H1 (cell line): ENCODE data around the gene STAMBPL1. TPM values are rescaled to one million over a fixed set of nuclear protein-coding genes. Genes with fewer than 3 reads are reported as not detected.
A peak's percentile ranks its signal among the peaks of the same experiment; 100 is the strongest.

Experiments
- CTCF ChIA-PET: fragments of 300-600 bp; sonication (Branson Sonifier 250); formaldehyde crosslinking; loops from one replicate; lab custom pipeline; 2021; ENCODE audit not compliant: partially characterized antibody; lab: Charles Lee
- POLR2A ChIA-PET: fragments of 300-600 bp; sonication (Branson Sonifier 250); formaldehyde crosslinking; loops from one replicate; lab custom pipeline; 2021; ENCODE audit warnings: inconsistent platforms; ENCODE audit not compliant: partially characterized antibody; lab: Charles Lee
- DNase-seq, 2 experiments: peaks; one replicate each; pipeline versions ENCODE4 v3.0.0 to v3.0.0-alpha.2; 2010 to 2022; ENCODE audit warnings: low spot score in 2 of 2, low read depth in 1 of 2, mixed read lengths in 1 of 2
- FAIRE-seq: peaks from 2 replicates; lab custom pipeline; 2011; peaks lifted over from hg19 to GRCh38; lab: Jason Lieb, UNC
- H2AFZ ChIP-seq: 2 replicates; pipeline ENCODE4 v1.8.1; 2012; ENCODE audit warnings: low read length, inconsistent platforms
- H2AK5ac ChIP-seq: 2 replicates; pipeline ENCODE4 v1.6.1; 2013; ENCODE audit warnings: low read depth, low read length
- H2BK120ac ChIP-seq: replicated peaks from 2 replicates; pipeline ENCODE3; 2013; ENCODE audit warnings: low read depth, low read length, inconsistent platforms
- H2BK12ac ChIP-seq: 2 replicates; pipeline ENCODE4 v1.6.1; 2013; ENCODE audit warnings: low read depth, low read length
- H2BK15ac ChIP-seq: 2 replicates; pipeline ENCODE4 v1.6.1; 2013; ENCODE audit warnings: low read length
- H2BK20ac ChIP-seq: 2 replicates; pipeline ENCODE4 v1.6.1; 2013; ENCODE audit warnings: low read length
- H2BK5ac ChIP-seq: 2 replicates; pipeline ENCODE4 v1.6.1; 2013; ENCODE audit warnings: low read depth, low read length
- H3K14ac ChIP-seq: 2 replicates; pipeline ENCODE4 v1.6.1; 2013; ENCODE audit warnings: inconsistent platforms; ENCODE audit not compliant: insufficient read length
- H3K18ac ChIP-seq: 2 replicates; pipeline ENCODE4 v1.6.1; 2013; ENCODE audit warnings: low read length; ENCODE audit errors: extremely low read depth
- H3K23ac ChIP-seq: 2 replicates; pipeline ENCODE4 v1.6.1; 2013; ENCODE audit warnings: inconsistent platforms; ENCODE audit not compliant: insufficient read length
- H3K23me2 ChIP-seq: 2 replicates; pipeline ENCODE4 v1.6.1; 2013; ENCODE audit warnings: low read depth, low read length
- H3K27ac ChIP-seq: 2 replicates; pipeline ENCODE4 v1.6.1; 2011; ENCODE audit warnings: low read depth, low read length, inconsistent platforms
- H3K27me3 ChIP-seq, 4 experiments: replicated peaks in 1 of 4; 1 replicate in 1 of 4; 2 replicates in 3 of 4; pipeline versions ENCODE4 v1.6.1 to v1.8.1; 2011 to 2013; ENCODE audit warnings: low read length in 3 of 4, mild to moderate bottlenecking in 3 of 4, inconsistent platforms in 2 of 4, mixed read lengths in 2 of 4, moderate library complexity in 1 of 4; ENCODE audit not compliant: control insufficient read depth in 3 of 4, insufficient read depth in 3 of 4; ENCODE audit errors: extremely low read depth in 1 of 4
- H3K36me3 ChIP-seq, 4 experiments: 2 replicates each; pipeline versions ENCODE4 v1.6.1 to v1.8.1; 2011 to 2013; ENCODE audit warnings: mild to moderate bottlenecking in 4 of 4, low read length in 3 of 4, moderate library complexity in 2 of 4, control low read depth in 1 of 4, inconsistent platforms in 1 of 4; ENCODE audit not compliant: insufficient read depth in 4 of 4, control insufficient read depth in 2 of 4
- H3K4ac ChIP-seq: replicated peaks from 2 replicates; pipeline ENCODE3; 2013; ENCODE audit warnings: low read length, low read depth, mixed read lengths, inconsistent platforms; ENCODE audit not compliant: insufficient read length
- H3K4me1 ChIP-seq, 4 experiments: replicated peaks in 1 of 4; 1 replicate in 1 of 4; 2 replicates in 3 of 4; pipeline versions ENCODE4 v1.6.1 to v1.8.1; 2011 to 2013; ENCODE audit warnings: low read length in 3 of 4, inconsistent platforms in 2 of 4, mixed read lengths in 1 of 4; ENCODE audit not compliant: insufficient read depth in 4 of 4, control insufficient read depth in 3 of 4
- H3K4me2 ChIP-seq, 2 experiments: 2 replicates each; pipeline versions ENCODE4 v1.6.1 to v1.8.1; 2011 to 2013; ENCODE audit warnings: low read depth in 2 of 2, low read length in 2 of 2, control low read depth in 1 of 2, inconsistent platforms in 1 of 2, mild to moderate bottlenecking in 1 of 2; ENCODE audit not compliant: insufficient read depth in 1 of 2
- H3K4me3 ChIP-seq, 4 experiments: fragments of 200-600, 300-600 bp in 1 of 4; sonication (generic), shearing (Covaris generic), sonication (Bioruptor Twin) in 1 of 4; 2 replicates each; pipeline versions ENCODE4 v1.5.1 to v1.8.1; 2011 to 2016; ENCODE audit warnings: low read length in 4 of 4, low read depth in 3 of 4, control low read depth in 2 of 4, inconsistent platforms in 2 of 4, mild to moderate bottlenecking in 2 of 4, mixed read lengths in 1 of 4, moderate library complexity in 1 of 4; ENCODE audit not compliant: insufficient read depth in 2 of 4; ENCODE audit errors: extremely low read depth in 1 of 4
- H3K56ac ChIP-seq: replicated peaks from 2 replicates; pipeline ENCODE3; 2013; ENCODE audit warnings: low read depth, mild to moderate bottlenecking, mixed read lengths, low read length, inconsistent platforms; ENCODE audit not compliant: insufficient read length
- H3K79me1 ChIP-seq: 2 replicates; pipeline ENCODE4 v1.6.1; 2013; ENCODE audit warnings: low read depth, low read length, control low read depth
- H3K79me2 ChIP-seq, 2 experiments: 2 replicates each; pipeline versions ENCODE4 v1.6.1 to v1.8.1; 2012 to 2013; ENCODE audit warnings: low read length in 2 of 2, mild to moderate bottlenecking in 2 of 2, inconsistent platforms in 1 of 2; ENCODE audit not compliant: insufficient read depth in 2 of 2, control insufficient read depth in 1 of 2
- H3K9ac ChIP-seq, 4 experiments: replicated peaks in 1 of 4; 1 replicate in 1 of 4; 2 replicates in 3 of 4; pipeline versions ENCODE4 v1.6.1 to v1.8.1; 2011 to 2013; ENCODE audit warnings: low read depth in 3 of 4, low read length in 3 of 4, control low read depth in 2 of 4, mild to moderate bottlenecking in 2 of 4, moderate library complexity in 2 of 4, inconsistent platforms in 1 of 4; ENCODE audit errors: extremely low read depth in 1 of 4
- H3K9me3 ChIP-seq, 2 experiments: 2 replicates each; pipeline versions ENCODE4 v1.6.1 to v1.8.1; 2012 to 2013; ENCODE audit warnings: mild to moderate bottlenecking in 2 of 2, moderate library complexity in 2 of 2, control low read depth in 1 of 2, inconsistent platforms in 1 of 2, low read depth in 1 of 2, low read length in 1 of 2, mixed read lengths in 1 of 2; ENCODE audit not compliant: insufficient read depth in 2 of 2
- H4K20me1 ChIP-seq, 2 experiments: replicated peaks in 1 of 2; 2 replicates each; pipeline versions ENCODE3 to v1.8.1; 2011 to 2013; ENCODE audit warnings: inconsistent platforms in 2 of 2, low read length in 2 of 2, mild to moderate bottlenecking in 1 of 2; ENCODE audit not compliant: insufficient read depth in 2 of 2, control insufficient read depth in 1 of 2
- H4K5ac ChIP-seq: 2 replicates; pipeline ENCODE4 v1.6.1; 2013; ENCODE audit warnings: low read length, low read depth, mixed read lengths, inconsistent platforms; ENCODE audit not compliant: insufficient read length
- H4K8ac ChIP-seq: 2 replicates; pipeline ENCODE4 v1.8.0; 2013; ENCODE audit warnings: mild to moderate bottlenecking, moderate library complexity, low read length, inconsistent platforms; ENCODE audit not compliant: insufficient read depth; ENCODE audit errors: extremely low read depth
- H4K91ac ChIP-seq: replicated peaks from 2 replicates; pipeline ENCODE3; 2013; ENCODE audit warnings: low read length, mixed read lengths, inconsistent platforms; ENCODE audit not compliant: insufficient read length
- EGR1 ChIP-seq: IDR thresholded peaks from 2 replicates; pipeline ENCODE4 v1.6.1; 2011; ENCODE audit warnings: low read depth, low read length, borderline replicate concordance
- RNF2 ChIP-seq: fragments of 200-900, 300-1000 bp; sonication (generic); IDR thresholded peaks from 2 replicates; pipeline ENCODE4 v1.7.1; 2016; ENCODE audit warnings: borderline replicate concordance, low read depth, mild to moderate bottlenecking, antibody characterized with exemption, low read length; ENCODE audit not compliant: poor library complexity, severe bottlenecking; ENCODE audit errors: missing control alignments
- WGBS, 2 experiments: shearing (Covaris generic) in 1 of 2; methylation state at CpG; one replicate each; pipeline versions ENCODE4 v1.1.6 to v1.1.7; 2013 to 2015; ENCODE audit warnings: low lambda C conversion rate in 2 of 2, mixed read lengths in 2 of 2, inconsistent platforms in 1 of 2, low coverage in 1 of 2, missing lambda C conversion rate in 1 of 2; ENCODE audit not compliant: insufficient replicate concordance in 2 of 2, insufficient coverage in 1 of 2, insufficient read length in 1 of 2; ENCODE audit errors: extremely low coverage in 1 of 2, missing lambda C conversion rate in 1 of 2; 5-methylcytosine and 5-hydroxymethylcytosine counted together
- long read RNA-seq, 2 experiments: library from RNA in 1 of 2; library from capped mRNA in 1 of 2; stranded (forward); transcript quantifications; one replicate each; pipeline ENCODE4 v2.0.0, GENCODE V29; 2021; ENCODE audit warnings: inconsistent platforms in 1 of 2
- polyA minus RNA-seq, 3 experiments: library from RNA; depleted of rRNA, polyadenylated mRNA; stranded (reverse); fragments of >200 nt; gene quantifications; 1 replicate in 2 of 3; 2 replicates in 1 of 3; pipeline ENCODE4 v1.2.3, GENCODE V29; 2011
- polyA plus RNA-seq, 7 experiments: library from polyadenylated mRNA; depleted of rRNA in 3 of 7; stranded (reverse) in 5 of 7; unstranded in 2 of 7; fragments of >200 nt in 5 of 7; fragments of 200-250 nt in 2 of 7; gene quantifications; 1 replicate in 5 of 7; 2 replicates in 1 of 7; 4 replicates in 1 of 7; pipeline versions ENCODE4 v1.2.1 to v1.2.3, GENCODE V29; 2011 to 2013; ENCODE audit warnings: missing spikeins in 2 of 7, mixed read lengths in 2 of 7
- total RNA-seq: library from RNA; stranded (reverse); fragmentation: NEBNext Ultra II Directional; extraction: Animal tissue kit (Norgen Biotek cat#: 25700); gene quantifications from 2 replicates; pipeline ENCODE4 v1.2.1, GENCODE V29; 2021

The STAMBPL1 gene
- 5.5 and 6.5 TPM in 2 replicates for total RNA-seq
- 5.5 and 8.1 TPM in 2 replicates for polyA plus RNA-seq (2011; rRNA removed)
- polyA plus RNA-seq (2011; cell fraction: cytosol; rRNA removed) = 5.9 TPM
- polyA plus RNA-seq (2011; cell fraction: nucleus; rRNA removed) = 2.7 TPM
- 3.3 to 4.3 TPM (median 3.3 TPM) in 4 replicates for polyA plus RNA-seq (2012, experiment 1 of 2)
- polyA plus RNA-seq (2012, experiment 2 of 2) = 0.67 TPM
- polyA plus RNA-seq (2013, experiment 1 of 2) = 2.8 TPM
- 2.9 TPM for polyA plus RNA-seq (2013, experiment 2 of 2)
- 3.9 and 4.9 TPM in 2 replicates for polyA minus RNA-seq (2011; rRNA and poly(A)+ RNA removed)
- polyA minus RNA-seq (2011; cell fraction: cytosol; rRNA and poly(A)+ RNA removed) = 3.2 TPM
- 11.7 TPM for polyA minus RNA-seq (2011; cell fraction: nucleus; rRNA and poly(A)+ RNA removed)
- long read RNA-seq, experiment 1, partial matches to known transcripts = 2 of 4 reads
- long read RNA-seq, experiment 1, other reads (novel, unspliced or antisense) = 0 of 4 reads
- long read RNA-seq, experiment 2, partial matches to known transcripts = 0 of 2 reads
- long read RNA-seq, experiment 2, other reads (novel, unspliced or antisense) = 1 of 2 reads

DNA sequence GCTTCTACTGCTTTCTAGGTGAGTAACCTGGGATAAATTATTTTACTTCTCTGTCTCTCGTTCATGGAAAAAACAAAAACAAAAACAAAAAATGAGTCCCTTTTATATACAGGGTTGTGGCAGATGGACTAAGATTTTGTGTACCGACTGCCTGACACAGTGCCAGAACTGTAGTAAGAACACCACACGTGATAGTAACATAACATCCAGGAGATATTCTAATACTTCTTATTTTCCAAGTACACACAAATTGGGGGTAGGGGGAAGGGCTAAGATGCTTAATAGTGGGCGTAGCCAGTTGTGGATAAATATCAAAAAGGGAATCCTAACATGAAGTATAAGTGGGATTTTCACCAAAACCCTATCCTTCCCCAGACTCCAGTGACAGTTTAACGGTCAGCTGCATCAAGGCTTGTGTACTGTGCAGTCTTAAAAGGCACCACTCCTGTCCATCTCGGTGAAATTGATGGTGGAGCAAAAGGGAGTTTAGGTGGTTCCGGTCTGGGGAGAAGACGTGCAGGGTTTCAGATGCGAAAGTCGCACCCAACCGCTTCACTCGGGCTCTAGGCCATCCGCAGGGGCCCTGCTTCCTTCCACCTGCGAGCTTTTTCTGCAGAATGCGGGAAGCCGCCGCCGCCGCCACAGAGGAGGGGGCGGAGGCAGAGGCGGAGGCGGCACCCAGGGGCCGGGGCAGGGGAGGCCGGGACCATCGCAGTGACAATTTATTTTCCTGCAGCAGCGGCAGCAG lies at the start of gene STAMBPL1:
Gene STAMBPL1, plus strand, starts transcription at position 712 of the 748 bp plus-strand sequence. CDS start 21,464 bp downstream, outside the sequence.
- no peak for TF ChIP-seq RNF2
- peak; percentile 44; the same call in 1 of the 2 replicates for TF ChIP-seq EGR1
- Histone ChIP-seq H2AFZ (peak within 1 kb of the TSS; percentile 96), H4K5ac (peak within 1 kb of the TSS; percentile 73), H3K27me3 (peaks cover 0 to 3% (median 1%) of the 10 kb centered on the region in 4 experiments; a peak in 1 of 7 replicates), H3K9me3 (no peaks in the 10 kb centered on the region), H3K27ac (peak within 1 kb of the TSS; percentile 69), H4K91ac (peak within 1 kb of the TSS; percentile 52), H2BK12ac (0 out of 2 replicates have a peak within 1 kb of the TSS, but pooled peaks have one; percentile 14), H2BK120ac (no peak within 1 kb of the TSS), H4K8ac (peak within 1 kb of the TSS; percentile 94), H3K79me2 (no peaks in the 10 kb centered on the region), H2BK20ac (peak within 1 kb of the TSS; percentile 9; the same call in 1 of the 2 replicates), H3K56ac (peak within 1 kb of the TSS; percentile 42), H2BK15ac (peak within 1 kb of the TSS; percentile 31; the same call in 1 of the 2 replicates), H3K14ac (no peak within 1 kb of the TSS), H3K4me3 (peak within 1 kb of the TSS; percentile 70 to 81 (median 77)), H3K9ac (peak within 1 kb of the TSS; percentile 68 to 88 (median 78)), H4K20me1 (no peaks in the 10 kb centered on the region), H2BK5ac (peak within 1 kb of the TSS; percentile 80; the same call in 1 of the 2 replicates), H2AK5ac (no peak within 1 kb of the TSS), H3K79me1 (no peaks in the 10 kb centered on the region), H3K4me2 (peak within 1 kb of the TSS; percentile 89 to 92), H3K18ac (peak within 1 kb of the TSS; percentile 75), H3K23ac (no peak within 1 kb of the TSS), H3K4ac (no peak within 1 kb of the TSS), H3K4me1 (peaks cover 0 to 6% (median 2%) of the 10 kb centered on the region in 4 experiments; a peak in 3 of 7 replicates), H3K36me3 (no peaks in the 10 kb centered on the region), H3K23me2 (peaks cover 10% of the 10 kb centered on the region; the same call in 1 of the 2 replicates)
- DNase-seq = no peak
- 15% methylated on average over 26 of the region's 26 CpGs; no CpG with 5 or more reads in 1 of the 2 experiments for WGBS, 2 experiments
- ChIA-PET CTCF (interaction anchor here (0.9 to 2.0 kb wide), 7 partner anchors 15 to 327 kb away, joined by 3 to 10 read pairs (median 4); partner anchors contain the start of gene CH25H), POLR2A (interaction anchor here (0.7 to 2.0 kb wide), 5 partner anchors 10 to 822 kb away, joined by 3 to 10 read pairs (median 4); partner anchors contain the start of gene KIF20B)
- FAIRE-seq = no peak
